CD4-positive, alpha-beta T cell treated with Interleukin-15 for 4 hours (primary cell): ENCODE data around the gene C6orf15.

Source experiments
- DNase-seq: peaks from one replicate; pipeline ENCODE4 v3.0.0-alpha.2; 2020; ENCODE audit warnings: low spot score

C6orf15 gene

DNA sequence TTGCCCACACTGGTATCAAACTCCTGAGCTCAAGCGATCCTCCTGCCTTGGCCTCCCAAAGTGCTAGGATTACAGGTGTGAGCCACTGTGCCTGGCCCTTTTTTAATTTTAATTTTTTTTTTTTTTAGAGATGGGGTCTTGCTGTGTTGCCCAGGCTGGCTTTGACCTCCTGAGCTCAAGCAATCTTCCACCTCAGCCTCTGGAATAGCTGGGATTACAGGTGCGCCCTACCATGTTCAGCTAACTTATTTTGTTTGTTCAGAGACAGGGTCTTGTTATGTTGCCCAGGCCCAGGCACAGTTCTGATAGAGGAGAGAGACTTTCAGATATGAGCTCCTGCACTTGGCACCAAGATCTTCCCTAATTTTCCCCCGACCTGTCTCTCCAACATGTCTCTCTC is 18.4 kb upstream of the C6orf15 start:
- DNase-seq = no peak

DNA sequence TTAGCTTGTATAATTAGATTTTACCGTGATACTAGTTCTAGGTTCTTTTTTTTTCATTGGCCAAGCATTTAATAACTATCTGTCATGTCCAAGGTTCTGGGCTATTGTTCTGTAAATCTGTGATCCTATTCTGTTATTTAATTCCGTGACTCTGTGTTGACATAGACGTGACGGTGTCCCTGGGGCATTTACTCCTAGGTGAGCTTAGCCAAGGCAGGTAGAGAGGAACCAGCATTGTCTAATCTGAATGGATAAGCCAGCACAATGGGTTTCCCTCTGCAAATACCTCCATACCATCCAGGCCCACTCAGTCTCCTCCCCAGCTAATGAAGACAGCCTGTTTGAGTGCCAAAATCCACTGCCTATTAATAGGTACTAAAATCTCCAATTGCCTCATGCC is 16.8 kb upstream of the C6orf15 start:
- DNase-seq = no peak

DNA sequence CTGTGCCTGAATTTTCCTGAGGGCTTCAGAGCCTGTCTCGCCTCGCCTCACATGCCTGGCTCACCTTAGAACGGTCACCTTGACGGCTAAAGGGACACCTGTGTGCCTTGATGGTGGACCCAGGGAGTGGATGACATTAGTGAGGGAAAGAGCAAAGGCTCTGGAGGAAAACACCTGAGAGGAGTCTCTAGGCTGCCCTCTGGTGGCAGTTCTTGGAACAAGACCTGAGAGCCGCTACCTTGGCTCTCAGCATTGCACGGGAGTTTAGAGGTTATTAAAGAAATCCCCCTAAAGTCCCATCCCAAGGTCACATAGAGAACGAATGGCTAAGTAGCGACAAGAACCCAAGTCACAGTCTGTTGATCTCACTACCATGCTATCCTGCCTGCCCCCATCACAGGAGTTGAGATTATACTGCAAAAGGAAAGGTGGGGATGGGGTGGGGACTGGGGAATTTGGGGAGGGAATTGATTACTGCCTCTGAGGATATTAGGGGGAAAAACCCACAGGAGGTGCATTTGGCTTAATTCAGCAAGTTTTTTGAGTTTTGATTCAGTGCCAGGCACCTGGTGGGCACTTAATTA is 15.8 kb upstream of the C6orf15 start:
- DNase-seq = peak; percentile 75

DNA sequence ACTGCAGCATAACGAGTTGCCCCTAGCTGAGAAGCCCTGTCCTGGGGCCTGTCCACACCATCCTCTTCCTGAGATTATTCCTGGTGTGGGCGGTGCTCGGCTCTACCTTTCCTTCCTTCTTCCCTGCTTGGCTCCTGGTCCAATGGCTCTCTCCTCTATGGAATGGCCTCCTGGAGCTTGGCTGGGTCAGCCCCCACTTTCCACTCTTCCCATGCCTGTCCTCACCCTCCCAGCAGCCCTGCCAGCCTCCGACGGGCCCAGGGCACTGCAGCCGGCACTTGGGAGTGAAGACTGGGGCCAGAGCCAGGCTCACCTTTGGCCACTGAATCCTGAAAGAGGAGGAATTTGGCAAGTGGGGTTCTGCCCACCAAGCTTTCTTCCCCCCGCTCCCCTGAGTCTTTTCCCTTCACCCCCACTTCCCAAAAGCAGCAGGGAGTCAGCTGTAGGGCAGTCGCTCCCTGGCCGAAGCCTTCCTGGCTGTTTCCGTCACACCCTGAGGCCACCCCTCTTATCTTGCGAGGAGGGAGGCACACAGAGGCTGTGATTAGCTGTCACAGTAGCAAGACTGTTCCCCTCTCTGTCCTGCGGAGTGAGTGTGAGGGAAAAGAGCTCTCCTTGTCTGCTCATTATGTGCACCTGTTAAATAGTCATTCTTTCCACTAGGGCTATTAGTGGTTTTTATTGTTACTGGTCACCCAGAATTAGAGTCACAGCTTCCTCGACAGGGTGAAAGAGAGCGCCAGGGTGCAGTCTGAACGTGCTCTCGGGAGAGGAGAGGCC is 14.2 kb upstream of the C6orf15 start:
- DNase-seq = no peak

DNA sequence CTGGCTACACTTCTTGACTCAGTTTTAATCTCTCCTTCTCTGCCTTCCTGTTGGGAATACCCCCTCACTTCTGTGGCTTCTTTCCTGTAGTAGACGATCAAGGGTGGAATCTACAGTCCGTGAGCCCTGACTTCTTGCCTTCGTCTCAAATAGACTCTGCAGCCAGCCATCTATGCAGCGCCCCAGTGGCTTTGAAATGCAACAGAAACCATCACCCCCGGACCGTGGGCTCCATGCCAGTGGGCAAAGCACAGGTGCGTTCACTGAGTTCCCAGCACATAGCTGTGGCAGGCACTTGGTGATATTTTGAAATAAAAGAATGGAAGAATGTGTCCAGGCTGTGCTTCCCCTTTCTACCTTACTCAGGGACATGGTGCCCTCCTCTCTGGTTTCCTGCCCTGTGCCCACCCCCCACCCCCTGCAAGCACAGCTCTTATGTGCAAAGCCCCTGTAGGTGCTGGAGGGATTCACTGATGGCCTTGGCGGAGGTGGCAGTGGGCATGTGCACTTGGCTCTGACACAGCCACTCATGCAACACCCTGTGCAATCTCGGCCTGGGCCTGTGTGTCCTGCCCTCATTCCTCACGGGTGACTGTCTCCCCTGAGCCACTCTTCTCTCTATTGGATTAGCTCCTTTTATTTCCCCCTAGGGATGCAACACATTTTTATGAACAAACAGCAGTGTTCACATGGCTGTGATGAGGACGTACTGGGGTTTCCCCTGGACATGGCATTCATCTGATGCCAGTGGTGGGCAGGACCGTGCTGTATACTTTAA is 13.4 kb upstream of the C6orf15 start:
- no peak for DNase-seq

DNA sequence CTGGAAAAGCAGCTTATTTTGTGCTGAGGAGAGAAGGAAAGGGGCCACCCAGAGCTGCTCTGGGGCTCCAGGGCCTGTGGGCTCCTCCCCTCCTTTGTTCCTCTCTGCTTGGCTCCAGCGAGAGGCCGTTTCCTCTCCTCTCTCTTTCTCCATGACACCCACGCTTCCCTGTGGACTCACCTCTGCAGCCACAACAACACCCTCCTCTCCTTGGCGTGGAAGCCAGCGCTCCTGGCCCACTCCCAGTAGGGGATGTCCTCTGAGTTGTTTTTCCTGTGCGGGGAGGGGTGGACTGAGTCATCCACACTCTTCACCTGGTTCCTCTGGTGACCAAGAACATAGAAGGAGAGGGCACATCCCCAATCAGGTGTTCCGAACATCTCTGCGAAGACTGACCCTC is 12.8 kb upstream of the C6orf15 start:
- no peak for DNase-seq

DNA sequence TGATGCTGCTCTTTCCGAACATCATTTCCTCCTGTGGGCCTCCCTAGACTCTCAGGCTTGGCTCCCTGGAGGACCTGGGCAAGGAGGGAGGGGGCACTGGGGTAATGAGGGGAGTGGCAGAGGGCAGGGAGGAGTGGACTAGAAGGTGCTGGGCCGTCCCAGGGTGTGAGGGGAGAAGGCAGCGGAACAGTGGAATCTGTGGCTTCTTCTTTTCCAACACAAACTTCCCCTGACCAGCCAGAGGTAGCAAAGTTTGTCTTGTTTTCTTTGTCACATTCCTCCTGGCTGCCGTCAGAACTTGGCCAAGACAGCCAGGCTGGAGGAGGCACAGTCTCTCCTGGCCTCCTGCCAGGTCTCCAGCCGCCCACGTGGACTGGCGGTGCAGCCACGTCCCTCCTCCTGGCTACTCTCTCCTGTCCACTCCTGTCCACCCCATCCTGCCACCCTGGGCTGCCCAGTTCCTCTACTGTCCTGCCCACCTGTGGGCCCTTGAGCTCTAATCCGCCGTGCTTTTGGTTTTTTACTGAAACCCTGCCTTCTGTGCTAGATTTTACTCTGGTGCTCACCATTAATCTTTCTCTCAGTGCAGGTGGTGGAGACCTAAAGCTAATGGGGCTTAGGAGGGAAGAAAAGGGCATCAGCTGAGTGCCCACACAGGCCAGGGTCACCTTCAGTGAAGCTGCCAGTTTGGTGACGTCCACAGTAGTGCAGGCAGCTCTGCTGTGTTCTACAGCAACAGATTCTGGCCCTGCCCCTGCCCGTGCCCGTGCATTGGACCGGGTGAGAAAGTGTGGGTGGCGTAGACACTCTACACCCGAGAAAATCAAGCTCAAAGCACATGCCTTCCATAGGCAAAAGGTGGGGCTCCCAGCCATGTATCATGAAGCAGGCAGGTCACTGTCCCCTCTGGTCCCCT is 10.7 kb upstream of the C6orf15 start:
- no peak for DNase-seq

DNA sequence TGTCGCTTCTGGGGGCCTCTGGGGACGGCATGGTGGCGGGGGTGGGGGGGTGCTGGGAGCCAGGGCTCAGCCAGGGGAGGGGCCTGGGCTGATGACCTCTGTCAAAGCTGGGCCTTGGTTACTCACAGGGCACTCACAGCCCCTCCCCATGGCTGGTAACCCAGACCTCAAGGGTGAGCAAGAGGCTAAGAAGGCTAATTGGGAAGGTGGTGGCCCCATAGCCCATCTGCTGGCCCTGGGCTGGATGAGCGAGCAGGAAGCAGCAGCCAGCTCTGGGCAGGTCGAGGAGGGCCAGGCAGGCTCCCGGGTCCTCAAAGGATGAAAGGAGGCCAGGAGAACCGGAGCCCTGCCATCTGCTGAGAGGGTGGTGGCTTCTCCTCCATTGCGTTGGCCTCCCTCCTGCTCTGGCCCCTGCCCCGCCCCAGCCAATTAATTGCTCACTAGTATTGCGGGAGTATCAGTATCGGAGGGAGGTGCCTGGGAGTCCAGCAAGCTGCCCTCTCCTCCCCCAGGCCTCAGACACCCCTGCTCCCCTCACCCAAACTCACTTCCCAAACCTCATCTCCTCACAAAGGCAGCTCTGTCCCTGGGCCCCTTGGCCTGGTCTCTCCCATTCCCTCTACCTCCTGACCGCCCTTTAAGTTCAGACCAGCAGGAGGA is 8.9 kb upstream of the C6orf15 start:
- DNase-seq = no peak

DNA sequence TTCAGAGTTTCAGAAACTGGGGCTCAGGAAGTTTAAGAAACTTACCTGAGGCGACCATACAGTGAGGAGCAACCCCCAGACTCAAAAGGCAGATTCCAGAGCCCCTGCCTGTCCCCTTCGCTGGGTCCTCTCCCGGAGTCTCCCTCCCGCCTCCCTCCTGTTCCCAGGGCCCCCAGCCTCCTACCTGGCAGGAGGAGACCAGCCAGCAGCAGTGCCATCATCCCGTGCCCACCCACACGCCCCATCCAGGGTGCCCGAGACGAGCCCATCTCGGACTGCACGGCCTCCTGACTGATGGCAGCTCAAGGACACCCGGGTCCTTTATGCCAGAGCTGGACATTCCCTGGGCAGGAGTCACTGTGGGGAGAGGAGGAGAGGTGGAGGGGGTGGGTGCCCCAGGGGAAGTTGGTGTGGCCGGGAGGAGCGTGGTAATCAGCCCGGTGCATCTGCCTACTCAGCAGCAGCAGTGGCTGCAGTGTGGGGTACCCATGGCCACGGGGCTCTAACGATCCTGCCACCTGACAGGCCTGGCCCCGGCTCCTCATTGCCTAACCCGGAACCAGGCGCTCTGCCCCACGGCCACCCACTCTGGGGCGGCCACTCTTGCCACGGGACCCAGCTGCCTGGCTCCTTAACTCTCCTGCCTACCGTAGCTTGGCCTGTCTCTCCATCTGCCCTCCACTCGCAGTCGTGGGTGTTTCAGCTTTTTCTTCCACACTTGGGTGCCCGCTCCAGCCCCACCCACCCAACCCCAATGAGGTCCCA is 8.0 kb upstream of the C6orf15 start, which contains the start of gene CDSN:
CDSN (minus strand) TSS at position 296 of the 765 bp plus-strand sequence; CDS start at position 269, 27 bp downstream.
- DNase-seq = no peak

DNA sequence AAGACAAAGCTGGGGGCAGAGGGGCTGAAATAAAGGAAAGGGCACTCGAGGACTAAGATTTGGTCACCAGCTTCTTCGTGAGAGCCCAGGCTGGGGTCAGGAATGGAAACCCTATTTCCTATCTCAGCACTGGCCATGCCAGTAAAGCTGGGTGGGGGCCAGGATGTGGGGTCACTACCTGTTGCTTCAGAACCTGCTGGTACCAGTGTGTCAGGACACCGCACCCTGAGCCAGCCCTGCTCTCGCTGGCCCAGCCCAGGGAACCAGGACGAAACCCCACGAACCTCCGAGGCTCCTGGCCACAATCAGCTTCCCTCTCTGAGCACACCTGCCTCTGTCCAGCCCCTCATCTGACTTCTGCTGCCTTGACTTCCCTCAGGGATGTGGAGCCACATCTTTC is 5.8 kb upstream of the C6orf15 start:
- no peak for DNase-seq

DNA sequence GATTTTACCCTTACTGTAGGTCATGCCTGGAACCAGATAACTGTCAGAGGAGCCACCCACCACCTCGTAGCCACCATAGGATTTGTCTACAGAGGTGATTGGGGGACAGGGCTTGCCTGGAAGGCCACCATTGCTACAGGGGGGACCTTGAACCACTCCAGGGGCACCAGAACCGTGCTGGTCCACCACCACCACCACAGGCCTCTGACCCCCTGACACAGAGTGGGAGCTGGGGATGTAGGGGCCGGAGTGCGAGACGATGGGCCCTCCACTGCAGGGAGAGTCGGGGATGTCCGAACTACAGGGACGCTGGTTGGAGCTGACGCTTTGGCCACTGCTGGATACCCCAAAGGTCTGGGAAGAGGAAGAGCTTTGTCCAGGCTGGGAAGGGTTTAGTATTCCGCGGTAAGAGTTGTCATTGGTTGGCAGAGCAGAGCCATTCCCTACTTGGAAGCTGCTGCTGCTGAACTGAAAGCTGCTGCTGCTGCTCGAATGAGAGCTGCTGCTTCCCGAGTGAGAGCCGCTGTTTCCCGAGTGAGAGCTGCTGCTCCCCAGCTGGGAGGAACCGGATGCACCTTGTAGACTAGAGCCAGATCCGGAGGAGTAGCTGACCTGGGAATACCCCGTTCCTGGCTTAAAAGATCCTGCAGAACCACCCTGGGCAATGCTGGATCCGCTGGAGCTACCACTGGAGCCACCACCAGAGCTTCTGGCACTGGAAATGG is 4.4 kb upstream of the C6orf15 start:
- DNase-seq = no peak

DNA sequence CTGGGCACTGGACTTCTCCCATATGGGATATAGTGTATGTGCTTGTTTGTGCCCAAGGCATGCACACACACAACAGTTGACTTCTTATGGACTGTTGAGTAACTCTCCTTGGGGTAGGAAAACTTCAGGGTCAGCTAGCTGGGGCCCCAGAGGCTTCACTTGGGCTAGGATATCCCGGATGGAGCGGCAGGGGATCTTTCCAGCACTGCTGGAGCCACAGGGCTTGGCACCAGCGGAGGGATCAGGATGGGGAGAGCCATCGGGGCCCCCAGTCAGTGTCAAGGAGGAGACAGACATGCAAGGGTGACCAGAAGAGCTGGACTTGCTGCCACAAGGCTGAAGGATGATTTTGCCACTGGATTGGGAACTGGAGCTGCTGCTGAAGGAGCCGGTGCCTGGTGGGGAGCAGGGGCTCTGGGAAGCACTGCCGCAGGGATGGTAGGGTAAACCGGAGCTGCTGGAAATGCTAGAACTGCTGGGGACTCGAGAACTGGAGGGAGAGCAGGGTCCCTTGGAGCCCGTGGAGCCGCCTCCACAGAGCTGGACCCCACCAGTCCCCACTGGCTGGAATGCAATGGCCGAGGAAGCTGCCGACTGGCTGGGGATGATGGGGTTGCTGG is 3.7 kb upstream of the C6orf15 start:
- no peak for DNase-seq

DNA sequence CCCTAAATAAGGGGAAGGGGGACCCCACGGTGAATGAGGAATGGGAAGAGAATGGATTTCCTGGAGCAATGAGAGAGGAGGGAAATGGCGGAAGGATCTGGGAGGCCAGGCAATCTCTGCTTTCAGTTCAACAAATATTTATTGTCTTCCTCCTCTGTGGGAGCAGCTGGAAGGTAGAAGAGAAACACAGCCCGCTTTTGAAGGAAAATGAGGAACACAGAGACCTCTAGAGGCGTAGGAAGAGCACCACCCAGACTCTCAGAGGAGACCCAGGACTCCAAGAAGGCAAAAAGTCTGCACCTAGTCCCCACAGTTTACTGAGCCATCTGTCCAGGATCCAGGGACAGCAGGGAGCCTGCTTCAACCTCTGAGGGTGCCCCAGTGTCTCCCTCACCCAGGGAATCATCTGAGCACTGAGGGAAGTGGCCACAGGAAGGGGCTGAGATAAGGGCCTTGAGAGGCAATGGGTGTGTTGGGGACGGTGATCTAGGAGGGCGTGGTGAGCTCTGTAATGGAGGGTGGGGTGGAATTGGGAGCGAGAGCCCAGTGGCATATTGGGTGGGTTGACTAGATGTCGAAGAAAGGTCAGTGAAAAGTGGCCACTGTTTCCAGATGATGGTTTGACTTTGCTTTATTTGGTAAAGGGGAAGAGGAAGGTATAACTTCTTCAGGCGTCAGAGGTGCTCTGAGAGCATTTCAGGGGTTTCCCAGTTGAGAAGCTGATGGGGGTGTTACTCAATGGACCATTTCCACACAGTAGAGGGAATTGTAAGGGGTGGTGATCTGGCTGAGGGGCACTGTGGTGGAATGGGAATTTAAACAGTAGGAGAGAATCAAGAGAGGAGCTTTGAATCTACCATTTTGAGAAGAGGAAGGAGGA is 2.8 kb upstream of the C6orf15 start:
- DNase-seq = peak; percentile 12

DNA sequence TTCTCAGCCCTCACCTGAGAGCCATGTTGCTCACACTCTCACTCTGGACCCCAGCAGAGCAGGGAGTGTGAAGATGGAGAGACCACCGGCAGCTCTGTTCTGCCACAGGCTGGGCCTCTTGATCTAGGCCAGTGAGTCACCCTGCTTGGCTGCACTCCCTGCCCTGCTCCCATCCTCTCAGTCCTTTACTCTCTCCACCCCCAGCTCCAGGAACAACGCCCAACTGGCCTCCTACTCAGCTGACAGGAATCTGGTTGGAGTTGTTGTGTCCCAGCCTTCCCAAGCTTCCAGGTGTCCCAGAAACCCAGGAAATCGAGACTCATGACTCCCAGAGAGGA is 2.1 kb upstream of the C6orf15 start, which contains the start of gene PSORS1C1:
PSORS1C1 (plus strand) TSS at position 260 of the 338 bp plus-strand sequence. CDS start 14,833 bp downstream, outside the sequence.
- DNase-seq = no peak

DNA sequence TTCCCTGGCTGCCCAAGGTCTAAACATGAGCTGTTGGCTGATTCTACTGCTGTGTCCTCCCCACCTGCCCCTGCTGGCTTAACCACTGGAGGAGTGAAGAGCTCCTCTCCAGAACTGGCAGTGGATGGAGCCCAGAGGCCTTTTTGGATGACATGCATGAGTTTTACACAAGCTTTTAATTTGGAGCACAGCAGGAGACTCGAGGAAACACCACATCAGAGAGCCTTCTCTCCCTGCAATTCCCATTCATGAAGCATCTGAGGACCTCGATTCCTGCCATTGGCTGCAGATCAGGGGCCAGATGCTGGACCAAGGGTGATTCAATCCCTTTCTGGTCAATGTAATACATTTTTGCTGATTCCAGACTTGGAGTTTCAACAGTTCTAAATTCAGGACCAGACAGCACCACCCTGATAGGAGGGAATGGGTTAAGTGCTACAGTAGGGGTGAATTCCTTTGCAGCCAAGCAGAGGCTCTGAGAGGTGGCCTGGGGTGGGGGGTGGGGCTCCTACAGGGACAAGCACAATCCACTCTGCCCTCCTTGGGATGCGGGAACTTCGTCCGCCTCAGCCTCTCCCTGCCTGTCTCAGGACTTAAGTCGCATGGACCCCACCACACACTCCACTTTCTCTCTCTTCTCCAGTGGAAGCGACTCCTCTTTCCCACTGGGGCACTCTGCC is 1.6 kb upstream of the C6orf15 start:
- no peak for DNase-seq

DNA sequence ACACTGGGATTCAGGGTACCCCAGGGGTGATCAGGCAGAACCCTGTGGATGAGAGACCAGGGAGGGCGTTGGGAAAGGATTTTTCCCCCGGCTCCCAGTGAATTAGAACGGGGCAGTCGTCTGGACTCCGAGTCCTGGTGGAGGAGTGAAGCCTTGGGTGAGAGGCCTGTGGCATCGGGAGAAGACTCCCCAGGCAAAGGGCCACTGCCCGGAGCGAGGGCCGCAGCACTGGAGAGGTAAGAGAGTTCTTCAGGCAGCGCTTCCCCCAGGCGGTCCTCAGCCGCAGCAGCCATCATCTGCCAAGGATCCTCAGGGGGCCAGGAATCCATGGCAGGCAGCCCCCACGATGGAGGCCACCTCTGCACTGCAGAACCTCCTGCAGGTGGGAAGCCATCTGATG is 663 bp downstream of the C6orf15 start:
- DNase-seq = no peak

DNA sequence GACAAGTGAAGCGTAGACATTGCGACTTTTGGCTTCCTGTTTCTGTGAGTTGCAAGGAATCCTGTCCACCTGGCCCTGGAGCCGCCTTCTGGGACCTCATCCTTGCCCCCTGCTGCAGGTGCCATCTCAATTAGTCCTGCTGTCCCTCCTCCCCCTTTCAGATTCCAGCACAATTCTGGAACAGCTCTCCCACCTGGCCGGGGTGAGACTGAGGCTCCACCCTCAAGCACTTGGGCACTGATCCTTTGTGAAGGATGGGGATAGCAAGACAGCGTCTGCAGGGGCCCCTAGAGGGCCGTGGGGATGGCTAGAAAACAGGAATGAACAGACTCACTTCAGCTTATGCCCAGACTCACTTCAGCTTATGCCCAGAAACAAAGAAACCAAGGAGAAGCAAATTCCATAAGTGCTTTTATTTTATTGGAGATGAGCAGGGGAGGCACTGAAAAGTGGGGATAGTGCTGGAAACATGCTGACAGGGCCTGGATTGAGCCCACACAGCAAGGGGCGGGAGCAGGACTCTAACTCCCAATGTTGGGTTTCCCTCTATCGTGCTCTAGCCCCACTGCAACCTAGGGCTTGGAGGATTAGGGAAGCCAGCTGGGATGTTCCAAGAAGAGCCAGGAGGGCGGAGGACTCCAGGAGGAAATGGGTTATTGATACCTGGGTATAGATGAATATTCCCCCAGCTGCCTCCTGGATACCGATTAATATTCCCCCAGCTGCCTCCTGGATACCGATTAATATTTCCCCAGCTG is 1.4 kb downstream of the C6orf15 start:
- DNase-seq = no peak
